Naive thymus-derived CD4-positive, alpha-beta T cell (primary cell): ENCODE data around the gene LETM1. TPM values are rescaled to one million over a fixed set of nuclear protein-coding genes. Genes with fewer than 3 reads are reported as not detected.

Source experiments
- ATAC-seq: fragments of 150-1000 bp; cut with Tn5 transposase; 2 replicates; pipeline ENCODE4 v1.10.0; 2021; ENCODE audit warnings: mild to moderate bottlenecking, moderate library complexity
- CTCF ChIA-PET: fragments of 350-600 bp; sonication (Branson Sonifier 250); formaldehyde crosslinking; loops from one replicate; lab custom pipeline; 2021; ENCODE audit warnings: antibody characterized with exemption; lab: Charles Lee
- POLR2A ChIA-PET: fragments of 350-600 bp; sonication (Branson Sonifier 250); formaldehyde crosslinking; loops from one replicate; lab custom pipeline; 2021; ENCODE audit warnings: antibody characterized with exemption, inconsistent platforms; lab: Charles Lee
- DNase-seq, 9 donors: peaks; one replicate each; pipeline versions ENCODE4 v3.0.0 to v3.0.0-alpha.2; 2020 to 2022; ENCODE audit warnings: mixed read lengths in 1 of 9
- H3K27ac ChIP-seq: one replicate; pipeline ENCODE4 v1.7.0; 2013; ENCODE audit warnings: mild to moderate bottlenecking, low read depth, low read length, moderate library complexity
- H3K27me3 ChIP-seq, 2 donors: one replicate each; pipeline ENCODE4 v1.7.0; 2013; ENCODE audit warnings: low read length in 2 of 2, mild to moderate bottlenecking in 2 of 2, moderate library complexity in 2 of 2; ENCODE audit not compliant: control insufficient read depth in 2 of 2, insufficient read depth in 2 of 2
- H3K36me3 ChIP-seq, 3 experiments: 1 replicate in 2 of 3; 2 replicates in 1 of 3; pipeline ENCODE4 v1.7.0; 2013; ENCODE audit warnings: low read length in 3 of 3, mild to moderate bottlenecking in 3 of 3, moderate library complexity in 1 of 3; ENCODE audit not compliant: insufficient read depth in 3 of 3, control insufficient read depth in 2 of 3
- H3K4me1 ChIP-seq, 2 donors: one replicate each; pipeline ENCODE4 v1.7.0; 2013; ENCODE audit warnings: low read length in 2 of 2, mild to moderate bottlenecking in 2 of 2, moderate library complexity in 1 of 2; ENCODE audit not compliant: control insufficient read depth in 2 of 2, insufficient read depth in 2 of 2
- H3K4me3 ChIP-seq: 2 replicates; pipeline ENCODE4 v1.7.0; 2013; ENCODE audit warnings: mild to moderate bottlenecking, low read length
- H3K9me3 ChIP-seq, 3 experiments: 1 replicate in 2 of 3; 2 replicates in 1 of 3; pipeline ENCODE4 v1.7.0; 2013; ENCODE audit warnings: low read length in 3 of 3; ENCODE audit not compliant: control insufficient read depth in 2 of 3
- H3K27ac Mint-ChIP-seq, 9 donors: one replicate each; pipeline ENCODE4 v1.8.0; 2020 to 2022; ENCODE audit warnings: mixed read lengths in 9 of 9, mild to moderate bottlenecking in 8 of 9, moderate library complexity in 5 of 9, inconsistent platforms in 2 of 9
- H3K27me3 Mint-ChIP-seq, 5 donors: one replicate each; pipeline ENCODE4 v1.8.0; 2021 to 2022; ENCODE audit warnings: mixed read lengths in 5 of 5, mild to moderate bottlenecking in 1 of 5
- H3K36me3 Mint-ChIP-seq, 5 donors: one replicate each; pipeline ENCODE4 v1.8.0; 2020 to 2022; ENCODE audit warnings: mixed read lengths in 5 of 5, mild to moderate bottlenecking in 3 of 5, inconsistent platforms in 1 of 5
- H3K4me1 Mint-ChIP-seq, 7 donors: one replicate each; pipeline ENCODE4 v1.8.0; 2020 to 2022; ENCODE audit warnings: mixed read lengths in 7 of 7, mild to moderate bottlenecking in 3 of 7, inconsistent platforms in 1 of 7
- H3K4me3 Mint-ChIP-seq, 10 donors: one replicate each; pipeline ENCODE4 v1.8.0; 2020 to 2022; ENCODE audit warnings: mild to moderate bottlenecking in 10 of 10, mixed read lengths in 10 of 10, moderate library complexity in 6 of 10, inconsistent platforms in 2 of 10
- H3K9me3 Mint-ChIP-seq, 11 donors: one replicate each; pipeline ENCODE4 v1.8.0; 2020 to 2022; ENCODE audit warnings: mixed read lengths in 11 of 11, mild to moderate bottlenecking in 4 of 11, inconsistent platforms in 1 of 11, moderate library complexity in 1 of 11
- intact Hi-C, 2 donors: fragments of 100-400 bp; cut with micrococcal nuclease; formaldehyde crosslinking; loops; one replicate each; pipeline ENCODE4 v1.15.1; 2023
- polyA plus RNA-seq, 2 donors: library from polyadenylated mRNA; unstranded; fragments of 300-500 nt; fragmentation: Illumina TruSeq; gene quantifications; one replicate each; pipeline ENCODE4 v1.2.3, GENCODE V29; 2021
- total RNA-seq, 6 experiments: library from RNA in 5 of 6; stranded (reverse) in 5 of 6; gene quantifications; 1 replicate in 5 of 6; 2 replicates in 1 of 6; pipeline ENCODE4 v1.2.3 and lab custom pipeline; 2021 to 2026

Gene LETM1
- total and polyA plus RNA-seq, 7 experiments from 2014 or later, result 7.7 to 56.4 (median 35.4) TPM

DNA sequence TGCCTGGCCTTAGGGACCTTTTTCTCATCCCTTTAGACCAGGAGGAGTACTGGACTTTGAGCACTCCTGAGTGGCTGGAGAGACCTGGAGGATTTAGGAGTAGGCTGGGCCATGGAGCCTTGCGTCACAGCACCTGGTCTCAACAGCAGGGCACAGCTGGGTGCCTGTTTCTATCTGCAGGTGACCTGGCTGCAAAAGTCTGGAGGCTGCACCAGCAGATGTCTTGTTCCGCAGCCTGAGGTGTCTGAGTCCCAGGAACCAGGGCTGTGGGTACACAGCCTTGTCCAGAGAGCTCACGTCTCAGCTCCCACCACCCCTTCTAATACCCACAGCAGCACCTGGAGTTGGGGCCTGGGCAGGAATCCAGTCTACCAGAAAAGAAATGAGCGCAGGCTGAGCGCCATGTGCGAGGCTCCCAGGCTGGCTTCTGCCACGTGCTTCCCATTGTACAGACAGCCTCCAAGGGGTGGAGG, 10.3 kb upstream of the LETM1 start:
- H3K4me3 Mint-ChIP-seq, result no peak overlapping the region
- no peak for DNase-seq
- H3K4me1 Mint-ChIP-seq, result peaks cover 15 to 29% (median 28%) of the 10 kb centered on the region in 7 donors
- Histone ChIP-seq H3K36me3 (peaks cover 0 to 3% (median 0%) of the 10 kb centered on the region in 3 experiments), H3K4me1 (peaks cover 5 to 28% of the 10 kb centered on the region in 2 donors), H3K27ac (no peak overlapping the region), H3K4me3 (no peak overlapping the region), H3K9me3 (no peaks in the 10 kb centered on the region), H3K27me3 (no peaks in the 10 kb centered on the region)
- ChIA-PET POLR2A (no interaction called here), CTCF (no interaction called here)
- H3K27ac Mint-ChIP-seq, result no peak overlapping the region
- H3K9me3 Mint-ChIP-seq, result peaks cover 0 to 2% (median 0%) of the 10 kb centered on the region in 11 donors
- ATAC-seq, result no peak
- intact Hi-C loops, result no loop called here
- H3K36me3 Mint-ChIP-seq, result no peaks in the 10 kb centered on the region
- peaks cover 0 to 4% (median 0%) of the 10 kb centered on the region in 5 donors for H3K27me3 Mint-ChIP-seq

DNA sequence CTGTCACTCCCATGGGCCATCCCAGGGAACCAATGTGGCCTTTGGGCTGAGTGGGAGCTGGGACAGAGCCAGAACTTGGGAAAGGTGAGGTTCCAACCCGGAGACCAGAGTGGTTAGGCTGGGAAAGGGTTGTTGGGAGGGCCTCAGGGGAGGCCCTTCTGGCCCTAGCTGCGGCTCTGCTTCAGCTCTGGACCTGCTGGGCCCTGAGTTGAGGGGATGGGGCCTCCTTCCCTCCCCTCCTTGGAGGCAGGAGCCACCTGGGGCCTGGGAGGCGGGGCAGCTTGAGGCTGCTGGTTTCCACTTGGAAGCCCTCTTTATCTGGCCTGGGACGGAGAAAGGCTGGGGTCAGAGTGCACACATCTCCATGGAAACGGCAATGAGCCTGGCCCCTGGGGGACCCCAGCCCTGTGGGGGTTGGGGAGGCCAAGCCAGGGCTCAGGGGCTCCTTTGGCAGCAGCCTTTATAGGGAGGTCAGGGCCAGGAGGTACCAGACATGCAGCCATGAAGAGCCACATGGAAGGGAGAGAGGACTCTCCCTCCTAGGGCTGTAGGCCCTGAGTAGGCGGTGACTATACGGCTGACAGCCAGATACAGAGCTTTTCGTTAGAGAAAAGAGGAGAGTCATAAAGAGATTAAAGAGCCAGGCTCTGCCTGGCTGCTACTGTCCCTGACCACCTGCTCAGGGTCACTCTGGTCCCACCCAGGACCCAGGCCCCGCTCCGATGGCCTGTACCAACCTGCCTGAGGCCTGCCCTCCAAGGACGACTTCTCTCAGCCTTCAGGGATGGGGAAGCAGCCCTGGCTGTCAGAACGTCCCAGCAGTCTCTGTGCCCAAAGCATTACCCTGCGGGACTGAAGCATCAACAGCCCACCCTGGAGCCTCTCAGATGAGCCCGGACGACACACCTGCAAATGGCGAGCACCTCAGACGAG, 8.4 kb upstream of the LETM1 start:
- H3K9me3 ChIP-seq, result no peaks in the 10 kb centered on the region
- ATAC-seq, result no peak
- CTCF ChIA-PET, result interaction anchor here (2.1 kb wide), 1 partner anchor 36 kb away, joined by 7 read pairs; no protein-coding TSS in a partner anchor
- peaks cover 0 to 20% of the 10 kb centered on the region in 2 donors for H3K4me1 ChIP-seq
- Mint-ChIP-seq H3K27ac (peak overlapping the region in 3 of 9 donors; percentile 43 to 86 (median 63)), H3K9me3 (peaks cover 0 to 2% (median 0%) of the 10 kb centered on the region in 11 donors), H3K27me3 (peaks cover 0 to 4% (median 0%) of the 10 kb centered on the region in 5 donors), H3K36me3 (no peaks in the 10 kb centered on the region), H3K4me1 (peaks cover 13 to 26% (median 22%) of the 10 kb centered on the region in 7 donors), H3K4me3 (peak overlapping the region in 1 of 10 donors; percentile 6)
- H3K4me3 ChIP-seq, result no peak overlapping the region
- H3K27me3 ChIP-seq, result no peaks in the 10 kb centered on the region
- DNase-seq, result no peak
- POLR2A ChIA-PET, result interaction anchor here (1.1 kb wide), 1 partner anchor 8 kb away, joined by 7 read pairs; the partner anchor contains the start of gene LETM1
- no peak overlapping the region for H3K27ac ChIP-seq
- H3K36me3 ChIP-seq, result no peaks in the 10 kb centered on the region
- intact Hi-C loops, result no loop called here

DNA sequence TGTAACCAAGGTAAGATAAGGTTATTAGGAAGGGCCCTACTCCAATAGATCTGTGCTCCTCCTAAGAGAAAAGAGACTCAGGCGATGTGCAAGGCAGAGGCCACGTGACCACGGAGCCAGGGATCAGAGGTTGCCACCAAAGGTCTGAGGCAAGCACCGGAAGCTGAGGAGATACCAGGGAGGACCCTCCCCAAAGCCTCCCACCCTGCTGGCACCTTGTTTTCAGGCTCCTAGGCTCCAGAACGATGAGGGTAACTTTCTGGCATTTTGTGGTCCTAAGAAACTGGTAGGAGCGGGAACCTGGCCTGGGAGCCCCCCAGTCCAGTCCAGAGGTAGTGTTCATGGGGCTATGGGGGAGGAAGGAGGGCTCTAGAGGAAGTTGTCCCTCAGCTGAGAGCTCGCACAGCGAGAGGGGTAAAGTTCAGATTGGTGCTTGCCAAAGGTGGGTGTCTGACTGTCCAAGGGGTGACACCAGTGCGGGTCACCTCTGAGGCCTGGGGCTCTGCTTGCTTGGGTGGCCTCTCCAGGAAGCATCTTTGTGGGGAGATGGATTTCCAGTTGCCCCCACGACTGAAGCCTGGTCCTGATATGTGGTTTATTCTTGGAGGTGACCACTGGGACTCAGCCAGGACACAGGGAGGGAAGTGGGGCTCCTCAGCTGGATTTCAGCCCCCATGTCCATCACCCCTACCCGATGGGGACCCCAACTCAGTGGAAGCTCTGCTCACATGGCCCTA, 7.5 kb upstream of the LETM1 start:
- Mint-ChIP-seq H3K36me3 (no peaks in the 10 kb centered on the region), H3K27me3 (peaks cover 0 to 4% (median 0%) of the 10 kb centered on the region in 5 donors), H3K27ac (peak overlapping the region in 8 of 9 donors; percentile 33 to 88 (median 82)), H3K4me1 (peaks cover 14 to 26% (median 22%) of the 10 kb centered on the region in 7 donors), H3K9me3 (peaks cover 0 to 2% (median 0%) of the 10 kb centered on the region in 11 donors), H3K4me3 (peak overlapping the region; percentile 32 to 93 (median 73))
- ATAC-seq, result no peak
- Histone ChIP-seq H3K27me3 (no peaks in the 10 kb centered on the region), H3K4me1 (peaks cover 0 to 20% of the 10 kb centered on the region in 2 donors), H3K27ac (peak overlapping the region; percentile 69), H3K36me3 (no peaks in the 10 kb centered on the region), H3K4me3 (peak overlapping the region; percentile 22), H3K9me3 (no peaks in the 10 kb centered on the region)
- POLR2A ChIA-PET, result interaction anchor here (1.0 kb wide), 1 partner anchor 64 kb away, joined by 5 read pairs; no protein-coding TSS in a partner anchor
- DNase-seq, result no peak
- CTCF ChIA-PET, result interaction anchor here (0.6 to 2.1 kb wide), 2 partner anchors 37 to 575 kb away, joined by 3 to 7 read pairs; no protein-coding TSS in a partner anchor
- intact Hi-C loops, result no loop called here

DNA sequence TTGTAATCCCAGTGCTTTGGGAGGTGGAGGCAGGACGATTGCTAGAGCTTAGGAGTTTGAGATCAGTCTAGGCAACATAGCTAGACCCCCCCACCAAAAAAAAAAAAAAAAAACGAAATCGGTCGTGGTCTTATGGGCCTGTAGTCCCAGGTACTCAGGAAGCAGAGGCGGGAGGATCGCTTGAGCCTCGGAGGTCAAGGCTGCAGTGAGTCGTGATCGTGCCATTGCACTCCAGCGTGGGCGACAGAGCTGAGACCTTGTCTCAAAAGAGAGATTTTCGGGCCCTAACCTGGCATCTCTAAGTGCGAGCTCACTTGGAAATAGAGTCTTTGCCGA, 7.0 kb upstream of the LETM1 start:
- Histone ChIP-seq H3K27me3 (no peaks in the 10 kb centered on the region), H3K36me3 (no peaks in the 10 kb centered on the region), H3K4me3 (peak overlapping the region; percentile 22), H3K27ac (peak overlapping the region; percentile 69), H3K4me1 (peaks cover 0 to 20% of the 10 kb centered on the region in 2 donors), H3K9me3 (no peaks in the 10 kb centered on the region)
- CTCF ChIA-PET, result interaction anchor here (0.6 to 2.1 kb wide), 2 partner anchors 37 to 575 kb away, joined by 3 to 7 read pairs; no protein-coding TSS in a partner anchor
- Mint-ChIP-seq H3K9me3 (peaks cover 0 to 2% (median 0%) of the 10 kb centered on the region in 11 donors), H3K36me3 (no peaks in the 10 kb centered on the region), H3K27me3 (peaks cover 0 to 4% (median 0%) of the 10 kb centered on the region in 5 donors), H3K27ac (peak overlapping the region; percentile 36 to 88 (median 81)), H3K4me1 (peaks cover 14 to 26% (median 22%) of the 10 kb centered on the region in 7 donors), H3K4me3 (peak overlapping the region; percentile 55 to 93 (median 73))
- intact Hi-C loops, result loop anchor here in 1 of 2 donors (1.0 kb wide), 1 partner anchor 7 kb away; no protein-coding TSS in a partner anchor
- ATAC-seq (no peak), DNase-seq (no peak)
- POLR2A ChIA-PET, result interaction anchor here (1.0 kb wide), 1 partner anchor 65 kb away, joined by 5 read pairs; no protein-coding TSS in a partner anchor

DNA sequence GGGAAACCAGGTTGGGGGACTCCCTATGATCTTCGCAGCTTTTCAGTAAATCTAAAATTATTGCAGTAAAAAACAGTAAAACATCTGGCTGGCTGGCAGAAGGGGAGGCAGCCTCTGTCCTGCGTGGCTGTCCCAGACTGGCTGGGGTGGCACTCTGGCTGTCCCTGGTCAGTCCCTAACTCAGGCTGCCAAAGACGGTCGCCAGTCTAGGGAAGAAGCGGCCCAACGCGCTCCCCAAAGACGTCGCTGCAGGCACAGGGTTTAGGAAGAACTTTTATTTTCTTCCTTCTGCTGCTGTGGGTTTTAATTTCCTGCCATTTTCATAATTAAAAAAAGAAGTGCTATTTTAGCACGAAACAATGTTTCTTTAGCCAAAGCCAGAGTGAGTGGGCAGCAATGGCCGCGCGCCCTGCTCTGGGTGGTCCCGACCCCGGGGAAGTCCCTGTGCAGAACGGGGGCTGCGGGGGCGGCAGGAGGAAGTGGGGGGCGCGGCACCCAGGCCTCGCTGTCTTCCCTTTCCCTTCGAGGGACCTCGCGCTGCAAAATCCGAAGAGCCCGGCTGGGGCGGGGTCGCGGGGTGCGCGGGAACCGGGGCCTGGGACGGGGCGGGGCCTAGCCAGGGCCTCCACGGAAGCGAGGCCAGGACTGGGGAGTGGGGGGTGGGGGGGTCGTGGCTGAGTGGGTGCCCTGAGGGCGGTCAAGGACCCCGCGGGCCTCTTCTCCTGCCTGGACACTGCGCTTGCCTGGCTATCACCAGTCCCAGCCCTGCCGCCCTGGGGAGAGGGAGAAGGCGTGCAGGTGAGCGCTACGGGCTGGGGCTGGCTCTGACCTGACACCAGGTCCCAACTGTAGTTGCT, 6.3 kb upstream of the LETM1 start:
- Histone ChIP-seq H3K4me1 (peaks cover 0 to 22% of the 10 kb centered on the region in 2 donors), H3K36me3 (no peaks in the 10 kb centered on the region), H3K9me3 (no peaks in the 10 kb centered on the region), H3K27ac (peak overlapping the region; percentile 69), H3K27me3 (no peaks in the 10 kb centered on the region), H3K4me3 (peak overlapping the region; percentile 39)
- DNase-seq (peak in 3 of 9 donors; percentile 18 to 43 (median 19)), ATAC-seq (peak; percentile 45)
- CTCF ChIA-PET, result interaction anchor here (0.6 to 2.1 kb wide), 2 partner anchors 38 to 119 kb away, joined by 3 to 7 read pairs; no protein-coding TSS in a partner anchor
- intact Hi-C loops, result loop anchor here in 1 of 2 donors (1.0 kb wide), 1 partner anchor 8 kb away; no protein-coding TSS in a partner anchor
- H3K9me3 Mint-ChIP-seq, result peaks cover 0 to 2% (median 0%) of the 10 kb centered on the region in 11 donors
- peak overlapping the region; percentile 67 to 93 (median 87) for H3K4me3 Mint-ChIP-seq
- H3K36me3 Mint-ChIP-seq, result no peaks in the 10 kb centered on the region
- H3K27me3 Mint-ChIP-seq, result peaks cover 0 to under 1% (median 0%) of the 10 kb centered on the region in 5 donors
- H3K4me1 Mint-ChIP-seq, result peaks cover 12 to 27% (median 25%) of the 10 kb centered on the region in 7 donors
- POLR2A ChIA-PET, result interaction anchor here (0.9 to 7.7 kb wide), 4 partner anchors 7 to 139 kb away, joined by 4 to 74 read pairs (median 5); partner anchors contain the start of gene NSD2
- peak overlapping the region; percentile 52 to 90 (median 87) for H3K27ac Mint-ChIP-seq
